ENCODE data around the gene RNASE11.

DNA sequence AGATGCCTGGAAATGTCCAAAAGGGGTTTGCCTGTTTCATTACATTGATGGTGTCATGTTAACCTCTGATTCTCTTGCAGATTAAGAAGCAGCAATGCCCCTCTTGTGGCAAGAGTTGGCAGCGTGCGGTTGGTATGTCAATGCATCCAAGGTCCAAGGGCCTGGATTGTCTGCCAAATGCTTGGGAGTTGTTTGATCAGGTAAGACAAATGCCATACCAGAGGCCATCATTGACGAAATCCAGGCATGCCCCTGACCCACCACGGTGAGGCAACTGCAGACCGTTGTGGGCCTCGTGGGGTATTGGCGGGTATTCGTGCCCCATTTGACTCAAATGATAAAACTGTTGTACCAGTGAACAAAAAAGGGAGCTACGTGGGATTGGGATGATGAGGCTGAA lies 14.8 kb upstream of the RNASE11 start:
- TF ChIP-seq, protein P1, sequence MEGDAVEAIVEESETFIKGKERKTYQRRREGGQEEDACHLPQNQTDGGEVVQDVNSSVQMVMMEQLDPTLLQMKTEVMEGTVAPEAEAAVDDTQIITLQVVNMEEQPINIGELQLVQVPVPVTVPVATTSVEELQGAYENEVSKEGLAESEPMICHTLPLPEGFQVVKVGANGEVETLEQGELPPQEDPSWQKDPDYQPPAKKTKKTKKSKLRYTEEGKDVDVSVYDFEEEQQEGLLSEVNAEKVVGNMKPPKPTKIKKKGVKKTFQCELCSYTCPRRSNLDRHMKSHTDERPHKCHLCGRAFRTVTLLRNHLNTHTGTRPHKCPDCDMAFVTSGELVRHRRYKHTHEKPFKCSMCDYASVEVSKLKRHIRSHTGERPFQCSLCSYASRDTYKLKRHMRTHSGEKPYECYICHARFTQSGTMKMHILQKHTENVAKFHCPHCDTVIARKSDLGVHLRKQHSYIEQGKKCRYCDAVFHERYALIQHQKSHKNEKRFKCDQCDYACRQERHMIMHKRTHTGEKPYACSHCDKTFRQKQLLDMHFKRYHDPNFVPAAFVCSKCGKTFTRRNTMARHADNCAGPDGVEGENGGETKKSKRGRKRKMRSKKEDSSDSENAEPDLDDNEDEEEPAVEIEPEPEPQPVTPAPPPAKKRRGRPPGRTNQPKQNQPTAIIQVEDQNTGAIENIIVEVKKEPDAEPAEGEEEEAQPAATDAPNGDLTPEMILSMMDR (IDR thresholded peaks at IDR 0.05) = no peak
- no peak for TF ChIP-seq POLR2A (IDR thresholded peaks at IDR 0.05)
